Skin epidermis (tissue), 12 donors: ENCODE results near the gene AGFG2.
"Not testable (repeated sequence)": the region's sequence is repeated elsewhere in the genome, so short reads cannot be mapped to it uniquely, and the experiment has no call there.

Experiments used
- H3K27ac ChIP-seq, 21 experiments: fragments of 200-600 bp; sonication (generic) in 11 of 21; one replicate each; pipeline ENCODE4 v1.5.0; 2020; ENCODE audit warnings: mild to moderate bottlenecking in 3 of 21, inconsistent platforms in 2 of 21, moderate library complexity in 2 of 21
- H3K4me3 ChIP-seq, 7 experiments: fragments of 200-600 bp; sonication (generic) in 2 of 7; one replicate each; pipeline ENCODE4 v1.5.0; 2020; ENCODE audit warnings: inconsistent platforms in 2 of 7, mild to moderate bottlenecking in 2 of 7, moderate library complexity in 1 of 7

The AGFG2 gene

GRCh38 chr7:100538654-100539435 is at the start of gene AGFG2:
TSS of gene AGFG2 (plus strand) at chr7:100539203. CDS start at chr7:100539347, 144 bp downstream.
- Histone ChIP-seq H3K27ac (peak within 1 kb of the TSS in 19 of 21 experiments; percentile 20 to 90 (median 75)), H3K4me3 (peak within 1 kb of the TSS; percentile 54 to 91 (median 80))

GRCh38 chr7:100489824-100490223 is 49.2 kb upstream of the AGFG2 start:
- Histone ChIP-seq H3K4me3 (no peak overlapping the region), H3K27ac (no peak overlapping the region)

GRCh38 chr7:100490483-100491191 is 48.4 kb upstream of the AGFG2 start:
- H3K4me3 ChIP-seq, result no peak overlapping the region
- no peak overlapping the region for H3K27ac ChIP-seq

GRCh38 chr7:100491192-100491578 is 47.8 kb upstream of the AGFG2 start:
- Histone ChIP-seq H3K27ac (no peak overlapping the region), H3K4me3 (no peak overlapping the region)

DNA sequence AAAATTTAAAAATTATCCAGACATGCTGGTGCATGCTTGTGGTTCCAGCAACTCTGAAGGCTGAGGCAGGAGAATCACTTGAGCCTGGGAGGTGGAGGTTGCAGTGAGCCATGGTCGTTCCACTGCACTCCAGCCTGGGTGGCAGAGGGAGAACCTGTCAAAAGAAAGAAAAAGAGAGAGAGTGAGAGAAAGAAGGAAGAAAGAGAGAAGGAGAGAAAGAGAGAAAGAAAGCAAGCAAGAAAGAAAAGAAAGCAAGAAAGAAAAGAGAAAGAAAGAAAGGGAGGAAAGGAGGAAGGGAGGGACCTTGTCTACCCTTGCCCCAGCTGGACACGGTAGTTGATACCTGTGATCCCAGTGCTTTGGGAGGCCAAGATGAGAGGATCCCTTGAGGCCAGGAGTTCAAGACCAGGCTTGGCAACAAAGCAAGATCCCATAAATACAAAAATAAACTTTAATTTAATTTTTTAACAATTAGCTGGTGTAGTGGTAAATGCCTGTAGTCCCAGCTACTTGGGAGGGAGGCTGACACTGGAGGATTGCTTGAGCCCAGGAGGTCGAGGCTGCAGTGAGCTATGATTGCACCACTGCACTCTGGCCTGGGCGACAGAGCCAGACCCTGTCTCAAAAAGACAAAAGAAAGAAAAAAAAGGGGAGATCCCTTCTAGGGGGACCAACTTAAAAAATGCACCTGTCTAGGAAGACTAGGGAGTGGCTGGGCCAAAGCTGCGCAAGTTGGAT is 46.1 kb upstream of the AGFG2 start:
- peak overlapping the region in 4 of 7 experiments; percentile 21 to 40 (median 28) for H3K4me3 ChIP-seq
- H3K27ac ChIP-seq, result peak overlapping the region in 2 of 21 experiments; percentile 5 to 15

DNA sequence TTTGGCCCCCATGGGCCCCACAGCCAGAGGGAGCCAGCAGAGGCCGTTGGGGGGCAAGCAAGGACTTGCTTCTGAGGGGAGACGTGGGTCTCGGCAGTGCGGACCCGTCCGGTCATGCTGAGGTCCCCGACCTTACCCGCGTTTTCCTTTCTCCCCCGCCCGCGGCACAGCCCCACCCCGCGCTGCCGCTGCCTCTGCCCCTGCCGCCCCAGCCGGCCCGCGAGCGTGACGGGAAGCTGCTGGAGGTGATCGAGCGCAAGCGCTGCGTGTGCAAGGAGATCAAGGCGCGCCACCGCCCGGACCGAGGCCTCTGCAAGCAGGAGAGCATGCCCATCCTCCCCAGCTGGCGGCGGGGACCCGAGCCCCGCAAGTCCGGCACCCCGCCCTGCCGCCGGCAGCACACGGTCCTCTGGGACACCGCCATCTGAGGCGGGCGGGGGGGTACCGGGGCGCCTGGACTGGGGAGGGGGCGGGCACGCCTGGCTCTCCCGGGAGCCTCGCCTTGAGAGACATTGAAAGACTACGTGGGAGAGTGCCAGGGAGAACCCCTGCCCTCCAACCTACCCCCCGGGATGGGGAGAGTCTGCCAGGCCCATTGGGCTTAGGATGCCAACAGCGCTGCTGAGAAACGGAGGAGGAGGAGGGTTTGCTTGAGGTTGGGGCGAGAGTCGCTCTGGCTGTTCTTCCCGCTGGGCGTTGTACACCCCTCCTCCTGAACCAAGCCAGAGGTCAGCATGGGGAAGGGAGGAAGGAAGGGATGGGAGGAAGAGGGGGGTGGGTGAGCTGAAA is 45.3 kb upstream of the AGFG2 start:
- Histone ChIP-seq H3K4me3 (peak overlapping the region in 5 of 7 experiments; percentile 4 to 40 (median 23)), H3K27ac (peak overlapping the region in 5 of 21 experiments; percentile 5 to 43 (median 11))

- H3K27ac ChIP-seq, result no peak overlapping the region
- H3K4me3 ChIP-seq, result no peak overlapping the region
Measured at GRCh38 chr7:100496509-100496908, 42.5 kb upstream of the AGFG2 start.

DNA sequence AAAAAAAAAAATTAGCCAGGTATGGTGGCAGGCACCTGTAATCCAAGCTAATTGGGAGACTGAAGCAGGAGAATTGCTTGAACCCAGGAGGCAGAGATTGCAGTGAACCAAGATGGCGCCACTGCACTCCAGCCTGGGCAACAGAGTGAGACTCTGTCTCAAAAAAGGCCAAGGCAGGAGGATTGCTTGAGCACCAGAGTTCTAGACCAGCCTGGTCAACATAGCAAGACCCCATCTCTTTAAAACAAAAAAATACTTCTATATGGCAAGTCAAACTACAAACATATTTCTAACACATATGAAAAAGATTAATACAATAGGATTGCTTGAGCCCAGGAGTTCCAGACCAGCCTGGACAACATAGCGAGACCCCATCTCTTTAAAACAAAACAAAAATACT is 38.3 kb upstream of the AGFG2 start:
- H3K4me3 ChIP-seq, H3K27ac ChIP-seq: not testable (repeated sequence)

DNA sequence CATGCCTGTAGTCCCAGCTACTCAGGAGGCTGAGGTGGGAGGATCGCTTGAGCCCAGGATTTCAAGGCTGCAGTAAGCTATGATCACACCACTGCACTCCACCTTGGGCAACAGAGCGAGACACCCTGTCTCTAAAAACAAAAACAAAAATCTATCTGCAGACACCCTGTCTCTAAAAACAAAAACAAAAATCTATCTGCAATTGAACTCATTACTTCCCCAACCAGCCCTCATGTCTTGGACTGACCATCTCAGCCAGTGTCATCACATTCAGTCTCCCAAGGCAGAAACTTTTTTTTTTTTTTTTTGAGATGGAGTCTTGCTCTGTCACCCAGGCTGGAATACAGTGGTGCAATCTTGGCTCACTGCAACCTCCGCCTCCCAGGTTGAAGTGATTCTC is 35.0 kb upstream of the AGFG2 start:
- H3K4me3 ChIP-seq, H3K27ac ChIP-seq: not testable (repeated sequence)

DNA sequence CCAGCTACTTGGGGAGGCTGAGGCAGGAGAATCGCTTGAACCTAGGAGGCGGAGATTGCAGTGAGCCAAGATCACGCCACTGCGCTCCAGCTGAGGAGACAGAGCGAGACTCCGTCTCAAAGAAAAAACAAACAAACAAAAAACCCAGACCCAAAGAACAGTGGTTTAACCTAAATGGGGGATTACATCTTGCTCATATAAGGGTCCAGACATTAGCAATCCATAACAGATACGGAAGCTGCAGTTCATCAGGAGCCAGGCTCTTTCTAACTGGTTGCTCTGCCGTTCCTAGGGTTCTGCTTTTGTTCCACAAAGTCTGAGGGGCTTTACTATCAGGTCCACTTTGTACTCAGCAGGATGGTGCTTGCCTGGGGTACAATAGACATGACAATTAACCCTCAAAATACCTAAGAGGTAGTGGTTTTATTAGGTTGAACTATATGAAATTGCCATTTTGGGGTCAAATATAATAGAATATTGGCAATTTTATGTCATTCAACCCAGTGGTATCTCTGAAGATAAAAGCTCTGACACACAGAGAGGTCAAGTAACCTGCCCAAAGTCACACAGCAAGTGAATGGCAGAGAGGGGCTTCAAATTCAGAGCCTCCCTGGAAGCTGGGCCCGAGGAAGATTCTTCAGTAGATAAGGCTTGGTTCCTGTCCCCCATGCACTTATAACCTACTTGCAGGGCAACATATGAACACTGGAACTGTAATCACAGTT is 34.0 kb upstream of the AGFG2 start:
- Histone ChIP-seq H3K4me3 (no peak overlapping the region), H3K27ac (no peak overlapping the region)

- Histone ChIP-seq H3K27ac (no peak overlapping the region), H3K4me3 (no peak overlapping the region)
Measured at GRCh38 chr7:100506356-100506923, 32.6 kb upstream of the AGFG2 start.

GRCh38 chr7:100509231-100509630 is 29.8 kb upstream of the AGFG2 start:
- peak overlapping the region in 1 of 21 experiments; percentile 69 for H3K27ac ChIP-seq
- H3K4me3 ChIP-seq, result no peak overlapping the region

- no peak overlapping the region for H3K27ac ChIP-seq
- no peak overlapping the region for H3K4me3 ChIP-seq
Measured at GRCh38 chr7:100510437-100511239, 28.4 kb upstream of the AGFG2 start.

DNA sequence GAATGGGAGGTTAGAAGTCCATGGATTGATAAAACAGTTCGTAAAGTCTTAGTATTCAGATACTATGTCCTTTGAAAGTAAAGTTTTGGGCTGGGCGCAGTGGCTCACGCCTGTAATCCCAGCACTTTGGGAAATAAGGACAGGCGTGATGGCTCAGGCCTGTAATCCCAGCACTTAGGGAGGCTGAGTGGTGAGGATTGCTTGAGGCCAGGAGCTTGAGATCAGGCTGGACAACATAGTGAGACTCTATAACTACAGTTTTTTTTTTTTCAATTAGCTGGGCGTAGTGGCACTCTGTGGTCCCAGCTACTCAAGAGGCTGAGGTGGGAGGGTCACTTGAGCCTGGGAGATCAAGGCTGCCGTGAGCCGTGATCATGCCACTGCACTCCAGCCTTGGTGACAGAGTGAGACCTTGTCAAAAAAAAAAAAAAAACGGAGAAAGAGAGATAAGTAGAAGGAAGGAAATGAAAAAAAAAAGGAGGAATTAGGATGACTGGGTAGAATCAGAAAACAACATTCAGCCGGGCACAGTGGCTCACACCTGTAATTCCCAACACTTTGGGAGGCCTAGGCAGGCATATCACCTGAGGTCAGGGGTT is 25.7 kb upstream of the AGFG2 start:
- no peak overlapping the region for H3K27ac ChIP-seq
- H3K4me3 ChIP-seq, result no peak overlapping the region

- Histone ChIP-seq H3K4me3 (no peak overlapping the region), H3K27ac (peak overlapping the region in 2 of 21 experiments; percentile 25 to 81)
Measured at GRCh38 chr7:100515072-100515532, 23.9 kb upstream of the AGFG2 start.

- no peak overlapping the region for H3K4me3 ChIP-seq
Measured at GRCh38 chr7:100516135-100516812, 22.7 kb upstream of the AGFG2 start.

DNA sequence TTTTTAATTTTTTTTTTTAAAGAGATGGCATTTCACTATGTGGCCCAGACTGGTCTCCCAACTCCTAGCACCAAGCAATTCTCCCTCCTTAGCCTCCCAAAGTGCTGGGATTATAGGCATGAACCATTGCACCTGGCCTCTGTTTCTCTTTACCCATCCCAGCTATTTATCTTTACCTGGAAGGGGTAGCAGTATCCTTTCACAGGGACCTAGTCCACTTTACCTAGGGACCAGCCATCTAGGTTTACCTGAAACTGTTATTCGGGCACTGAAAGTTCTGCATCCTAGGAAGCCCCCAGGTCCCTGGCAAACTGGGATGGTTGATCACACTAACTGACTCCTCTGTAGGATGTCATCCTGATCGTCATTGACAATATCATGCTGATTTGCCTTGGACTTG is 21.7 kb upstream of the AGFG2 start:
- Histone ChIP-seq H3K4me3 (no peak overlapping the region), H3K27ac (peak overlapping the region in 1 of 21 experiments; percentile 81)

More at GRCh38 chr7:100516135-100516812, 22.7 kb upstream of the AGFG2 start:
- H3K27ac ChIP-seq, result peak overlapping the region in 6 of 21 experiments; percentile 5 to 81 (median 34)
